Iris pigment epithelial cell (primary cell): ENCODE results near the gene GNG2.
A peak's percentile ranks its signal among the peaks of the same experiment; 100 is the strongest.

Experiments
- DNase-seq: peaks from one replicate; pipeline ENCODE4 v3.0.0-alpha.2; 2011; ENCODE audit warnings: low read depth

The GNG2 gene

DNA sequence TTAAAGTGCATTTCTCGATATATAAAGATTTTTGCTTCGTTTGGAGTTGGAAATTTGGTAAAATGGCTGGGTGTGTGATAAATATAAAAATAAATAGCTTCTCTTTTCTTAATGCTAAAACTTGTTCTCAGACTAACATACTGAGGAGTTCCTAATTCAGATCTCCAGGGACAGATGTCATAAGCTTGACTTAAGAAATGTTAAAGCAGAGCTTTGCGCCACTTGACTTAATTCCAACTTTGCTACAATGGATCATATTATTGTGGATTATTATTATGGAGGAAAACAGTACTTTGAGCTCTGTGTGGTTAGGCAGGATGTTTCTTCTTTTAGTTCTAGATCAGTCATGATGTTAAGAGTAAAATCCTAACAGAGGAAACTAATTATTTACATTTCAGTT, 33.8 kb downstream of the GNG2 start:
- DNase-seq: no peak

DNA sequence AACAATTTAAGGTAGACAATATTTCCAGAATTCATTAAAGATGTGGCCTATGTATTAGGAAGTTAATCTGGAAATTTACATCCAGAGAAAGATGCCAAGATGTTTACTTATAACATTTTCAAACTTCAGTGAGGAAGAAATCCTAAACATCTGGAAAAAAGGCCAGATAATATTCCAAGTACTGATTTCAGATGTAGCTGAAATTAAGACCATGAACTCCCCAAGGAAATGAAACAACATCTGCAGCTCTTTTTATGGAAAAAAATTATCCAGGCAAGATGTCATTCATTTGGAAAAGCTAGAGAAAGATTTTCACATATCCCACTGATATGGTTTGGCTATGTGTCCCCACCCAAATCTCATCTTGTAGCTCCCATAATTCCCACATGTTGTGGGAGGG, 35.0 kb downstream of the GNG2 start:
- DNase-seq: no peak

DNA sequence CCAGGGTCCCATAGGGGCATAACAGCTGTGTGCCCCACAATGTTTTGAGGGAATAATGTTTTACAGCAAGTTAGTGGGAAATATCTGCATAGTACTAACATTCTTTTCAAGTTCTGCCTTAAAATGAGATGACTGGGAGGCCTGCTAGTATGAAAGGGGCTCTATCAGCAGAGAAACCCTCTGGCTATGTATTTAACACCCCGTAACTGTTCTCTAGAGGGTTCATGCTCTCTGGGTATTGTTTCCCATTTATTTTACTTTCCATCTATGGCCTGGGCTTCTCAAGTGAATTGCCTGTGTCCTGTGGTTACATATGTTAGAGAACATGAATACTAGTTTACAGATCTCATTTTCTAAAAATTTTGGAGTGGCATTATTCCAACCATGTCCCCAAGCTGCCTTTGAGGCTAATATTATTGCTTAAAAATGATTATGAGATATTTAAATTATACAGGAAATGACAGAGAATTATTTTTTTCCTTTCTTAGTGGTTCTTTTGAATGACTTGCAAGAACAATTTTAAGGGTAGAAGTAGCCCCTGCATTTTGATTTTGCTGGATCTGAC, 37.5 kb downstream of the GNG2 start:
- no peak for DNase-seq

DNA sequence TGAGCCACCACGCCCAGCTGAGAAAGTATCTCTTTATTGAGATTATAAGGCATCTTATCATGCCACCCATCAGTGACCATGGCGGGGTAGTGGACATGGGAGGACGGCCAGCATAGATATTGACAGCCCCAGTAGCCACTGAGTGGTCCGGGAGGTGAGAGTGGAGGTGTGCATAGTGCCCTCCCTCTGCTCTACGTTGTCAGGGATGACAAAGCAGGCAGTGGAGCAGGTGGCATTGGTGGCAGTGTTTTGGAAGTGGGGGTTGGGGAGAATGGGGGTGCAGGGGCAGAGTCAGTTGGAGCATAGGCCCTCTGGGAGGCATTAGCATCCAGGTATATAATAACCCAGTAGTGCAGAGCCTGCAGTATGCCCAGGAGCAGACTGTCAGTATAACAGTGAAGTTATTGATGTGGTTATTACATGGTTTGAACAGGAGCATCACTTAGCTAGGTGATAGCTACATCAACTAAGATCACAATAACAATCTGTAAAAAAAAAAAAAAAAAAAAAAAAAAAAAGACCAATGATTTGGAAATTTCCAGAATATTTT, 41.1 kb downstream of the GNG2 start:
- no peak for DNase-seq

DNA sequence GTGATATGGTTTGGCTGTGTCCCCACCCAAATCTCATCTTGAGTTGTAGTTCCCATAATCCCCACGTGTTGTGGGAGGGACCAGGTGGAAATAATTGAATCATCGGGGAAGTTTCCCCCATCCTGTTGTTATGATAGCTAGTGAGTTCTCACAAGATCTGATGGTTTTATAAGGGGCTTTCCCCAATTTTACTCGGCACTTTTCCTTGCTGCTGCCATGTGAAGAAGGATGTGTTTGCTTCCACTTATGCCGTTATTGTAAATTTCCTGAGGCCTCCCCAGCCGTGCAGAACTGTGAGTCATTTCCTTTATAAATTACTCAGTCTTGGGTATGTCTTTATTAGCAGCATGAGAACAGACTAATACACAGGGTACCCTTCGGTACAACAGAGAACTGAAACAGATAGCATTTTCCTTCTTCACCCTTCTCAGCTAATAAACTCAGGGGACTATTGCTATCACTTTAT, 45.3 kb downstream of the GNG2 start:
- peak; percentile 95 for DNase-seq

DNA sequence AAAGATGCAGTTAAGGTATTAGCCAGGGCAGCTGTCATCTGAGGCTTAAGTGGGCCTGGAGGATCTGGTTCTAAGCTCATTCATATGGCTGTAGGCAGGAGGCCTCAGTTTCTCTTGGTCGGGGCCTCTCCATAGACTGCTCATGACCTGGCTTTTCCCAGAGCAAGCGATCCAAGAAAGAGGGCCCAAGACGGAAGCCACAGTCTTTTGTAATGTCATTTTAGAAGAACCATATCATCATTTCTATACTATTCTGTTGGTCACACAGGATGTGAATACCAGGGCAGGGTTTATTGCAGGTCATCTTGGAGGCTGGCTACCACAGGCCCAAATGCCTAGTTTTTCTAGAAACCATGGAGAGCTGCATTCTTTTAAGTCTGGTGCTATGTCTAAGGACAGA, 47.7 kb downstream of the GNG2 start:
- peak; percentile 23 for DNase-seq

DNA sequence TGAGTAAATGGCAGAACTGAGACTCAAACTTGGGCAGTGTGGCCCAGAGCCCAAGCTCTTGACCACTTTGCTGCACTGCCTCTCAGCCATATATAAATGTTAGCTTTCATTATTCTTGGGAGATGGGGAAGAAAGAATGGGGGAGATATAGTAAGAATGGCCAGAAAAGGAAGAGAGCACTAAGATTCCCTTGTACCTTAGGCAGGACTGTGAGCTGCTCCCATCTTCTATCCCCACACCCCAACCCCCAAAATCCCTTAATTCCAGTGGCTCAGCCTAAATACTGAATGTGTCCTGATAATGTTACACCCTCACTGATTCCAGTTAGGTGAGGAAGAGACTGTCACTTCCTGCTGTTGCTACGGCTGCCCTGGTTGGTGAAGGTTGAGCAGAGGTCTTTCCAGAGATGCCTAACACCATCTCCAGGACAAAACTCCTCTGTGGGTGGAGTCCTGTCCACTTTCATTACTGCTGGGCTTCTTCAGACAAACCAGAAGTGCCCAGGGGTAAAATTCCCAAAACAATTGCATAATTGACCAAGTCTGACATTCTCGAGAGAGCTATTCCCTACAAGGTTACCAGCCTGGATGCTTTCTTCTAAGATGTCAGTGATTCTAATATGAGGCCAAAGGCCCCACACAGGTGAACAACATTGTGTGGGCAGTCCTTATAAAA, 51.8 kb downstream of the GNG2 start:
- no peak for DNase-seq

DNA sequence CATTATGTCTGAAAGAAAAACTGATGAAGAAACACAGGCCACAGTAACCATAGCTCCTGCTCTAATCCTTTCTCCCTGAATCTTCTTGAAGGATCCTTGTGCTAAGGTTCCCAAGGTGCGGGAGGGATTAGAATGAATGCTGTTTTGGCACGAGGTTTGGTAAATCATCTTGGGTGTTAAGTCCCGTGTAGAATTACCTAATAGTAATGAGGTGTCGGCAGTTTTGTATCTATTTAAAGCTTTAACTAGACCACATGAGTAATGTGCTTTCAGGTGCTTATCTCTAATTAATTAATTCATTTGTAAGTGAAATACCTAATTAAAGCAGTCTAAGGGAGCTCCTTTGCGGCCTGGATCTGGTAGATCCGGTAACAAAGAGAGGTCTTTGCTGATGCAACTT, 53.9 kb downstream of the GNG2 start:
- DNase-seq: no peak

DNA sequence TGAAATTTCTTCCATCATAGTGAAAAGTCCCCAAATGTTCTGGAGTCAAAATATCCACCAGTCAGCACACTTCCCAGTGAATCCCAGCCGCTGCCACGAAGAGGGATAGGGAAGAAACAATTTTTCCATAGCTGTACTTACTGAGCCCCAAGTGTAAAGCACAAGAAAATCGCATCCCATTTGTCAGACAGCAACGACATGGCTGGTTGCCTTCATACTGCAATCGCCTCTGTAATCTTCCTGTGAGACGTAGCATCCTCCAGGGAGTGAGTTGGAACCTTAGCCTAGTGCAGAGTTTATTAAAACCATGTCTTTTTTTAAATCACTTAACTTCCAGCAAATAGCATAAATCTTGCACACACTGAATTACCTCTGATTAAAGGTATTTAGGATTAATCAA, 56.8 kb downstream of the GNG2 start:
- no peak for DNase-seq

DNA sequence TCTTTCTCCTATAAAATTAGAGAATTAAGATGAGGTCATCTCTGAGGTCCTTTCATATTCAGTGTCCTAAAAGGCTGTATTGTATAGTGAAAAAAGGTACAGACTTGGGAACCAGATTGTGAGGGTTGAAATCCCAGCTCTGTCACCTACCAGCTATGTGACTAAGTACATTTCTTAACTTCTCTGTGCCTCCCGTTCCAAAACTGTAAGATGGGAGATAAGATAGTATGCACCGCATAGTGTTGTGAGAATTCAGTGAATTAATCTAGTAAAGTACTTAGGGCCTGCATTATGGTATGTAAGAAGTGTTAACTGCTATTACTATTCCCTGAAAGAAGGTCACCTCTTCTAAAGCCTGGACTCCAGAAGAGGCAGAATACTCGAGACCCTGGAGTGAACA, 60.6 kb downstream of the GNG2 start:
- DNase-seq: peak; percentile 20

DNA sequence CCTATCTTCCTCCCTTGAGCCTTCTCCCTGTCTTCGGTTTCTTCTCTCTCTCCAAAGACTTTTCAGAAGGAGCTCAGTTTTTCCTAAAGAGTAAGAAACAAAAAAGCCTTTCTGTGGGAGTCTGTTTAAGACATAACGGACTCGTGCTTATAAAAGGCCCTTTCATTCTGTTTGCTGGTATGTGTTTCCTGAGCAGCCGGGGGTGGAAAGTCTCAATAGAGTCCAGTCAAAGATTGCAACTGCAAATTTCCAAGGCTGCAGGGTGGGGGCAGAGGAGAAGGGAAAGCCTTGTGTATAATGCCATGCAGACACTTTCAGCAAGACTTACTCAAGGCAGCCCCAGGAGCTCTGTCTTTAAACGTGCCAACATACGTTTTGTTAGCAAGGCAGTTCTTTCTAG, 62.2 kb downstream of the GNG2 start:
- DNase-seq: peak; percentile 42

DNA sequence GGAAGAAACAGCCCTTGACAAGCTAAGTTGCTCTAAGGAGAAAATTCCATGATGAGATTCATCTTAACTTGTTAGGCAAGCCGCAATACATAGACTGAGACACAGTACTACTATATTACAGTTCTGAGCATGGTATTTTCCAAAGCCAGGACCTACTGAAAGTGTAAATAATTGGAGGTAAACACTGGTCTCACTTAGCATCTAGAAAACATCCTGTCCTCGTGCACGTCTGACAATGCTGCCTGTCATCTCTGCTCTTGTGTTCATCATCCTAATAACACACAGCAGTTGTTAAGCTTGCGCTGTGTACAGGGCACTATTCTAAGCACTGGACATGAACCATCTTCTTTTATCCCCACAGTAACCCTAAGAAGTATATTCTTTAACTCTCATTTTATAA, 64.2 kb downstream of the GNG2 start:
- DNase-seq: no peak

DNA sequence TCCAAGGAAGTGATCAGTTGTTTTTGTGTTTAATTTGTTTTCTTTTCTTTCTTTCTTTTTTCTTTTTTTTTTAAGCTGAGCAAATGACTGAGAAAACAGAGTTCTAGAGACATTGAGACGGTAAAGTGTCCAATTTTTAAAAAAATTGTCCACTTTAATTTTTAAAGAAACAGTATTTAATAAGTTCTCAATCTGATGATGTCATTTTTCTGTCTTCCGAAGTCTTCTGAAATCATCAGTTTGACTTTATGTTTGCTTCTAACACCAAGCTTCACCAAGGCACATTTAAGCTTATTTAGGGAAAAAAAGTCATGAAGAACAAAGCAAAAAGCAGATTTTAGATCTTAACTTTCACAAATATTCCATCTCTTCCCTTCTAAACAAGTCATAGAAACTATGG, 65.6 kb downstream of the GNG2 start:
- DNase-seq: no peak

DNA sequence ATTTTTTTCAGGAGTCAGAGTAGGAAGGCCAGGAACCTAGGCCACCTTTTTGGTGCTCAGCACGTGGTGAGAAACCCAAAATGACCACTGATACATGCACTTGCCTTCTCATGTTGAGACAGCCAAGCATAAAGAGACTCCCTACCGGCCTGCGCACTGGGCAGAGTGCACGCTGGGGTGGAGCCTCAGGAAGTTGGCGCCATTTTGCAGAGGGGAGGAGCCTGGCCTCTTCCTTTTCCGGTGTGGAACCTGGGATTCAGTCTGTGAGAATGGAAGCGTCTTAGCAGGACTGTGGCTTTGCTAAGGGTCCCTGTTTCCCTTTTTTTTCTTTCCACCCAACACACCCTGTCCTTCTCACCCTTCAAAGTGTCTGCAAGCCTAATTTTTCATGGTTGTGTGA, 66.0 kb downstream of the GNG2 start:
- DNase-seq: no peak

DNA sequence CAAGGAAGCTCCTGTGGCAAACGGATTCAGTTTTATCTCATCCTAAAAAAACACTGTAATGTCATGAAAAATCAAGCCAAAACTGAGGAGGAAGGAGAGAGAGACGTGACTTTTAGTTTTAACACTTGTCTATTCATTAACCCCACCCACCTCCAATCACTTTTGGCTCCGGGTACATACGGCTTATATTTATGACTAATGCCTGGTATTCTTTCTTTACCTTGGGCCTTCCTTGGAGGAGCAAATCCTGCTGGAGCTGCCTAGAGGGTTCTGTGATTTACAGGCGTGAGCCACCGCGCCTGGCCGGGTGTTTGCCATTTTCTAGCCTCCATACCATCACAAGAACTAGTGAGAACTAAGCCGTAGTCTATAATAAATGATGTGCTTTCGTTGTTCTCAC, 68.2 kb downstream of the GNG2 start:
- DNase-seq: no peak

DNA sequence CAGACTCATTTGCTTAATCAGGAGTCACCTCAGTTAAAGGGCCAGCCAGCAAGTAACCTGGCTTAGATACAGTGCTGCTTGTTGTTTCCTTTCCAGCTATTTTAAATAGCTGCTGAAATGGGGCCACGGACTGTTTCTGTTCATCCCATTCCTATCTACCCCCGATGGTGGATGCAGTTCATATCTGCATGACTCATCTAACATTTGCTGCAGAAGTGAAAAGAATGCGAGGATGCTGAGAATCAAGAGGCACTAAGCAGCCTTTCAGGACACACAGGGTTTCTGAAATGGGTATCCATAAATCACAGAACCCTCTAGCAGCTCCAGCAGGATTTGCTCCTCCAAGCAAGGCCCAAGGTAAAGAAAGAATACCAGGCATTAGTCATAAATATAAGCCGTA, 68.8 kb downstream of the GNG2 start:
- peak; percentile 73 for DNase-seq

DNA sequence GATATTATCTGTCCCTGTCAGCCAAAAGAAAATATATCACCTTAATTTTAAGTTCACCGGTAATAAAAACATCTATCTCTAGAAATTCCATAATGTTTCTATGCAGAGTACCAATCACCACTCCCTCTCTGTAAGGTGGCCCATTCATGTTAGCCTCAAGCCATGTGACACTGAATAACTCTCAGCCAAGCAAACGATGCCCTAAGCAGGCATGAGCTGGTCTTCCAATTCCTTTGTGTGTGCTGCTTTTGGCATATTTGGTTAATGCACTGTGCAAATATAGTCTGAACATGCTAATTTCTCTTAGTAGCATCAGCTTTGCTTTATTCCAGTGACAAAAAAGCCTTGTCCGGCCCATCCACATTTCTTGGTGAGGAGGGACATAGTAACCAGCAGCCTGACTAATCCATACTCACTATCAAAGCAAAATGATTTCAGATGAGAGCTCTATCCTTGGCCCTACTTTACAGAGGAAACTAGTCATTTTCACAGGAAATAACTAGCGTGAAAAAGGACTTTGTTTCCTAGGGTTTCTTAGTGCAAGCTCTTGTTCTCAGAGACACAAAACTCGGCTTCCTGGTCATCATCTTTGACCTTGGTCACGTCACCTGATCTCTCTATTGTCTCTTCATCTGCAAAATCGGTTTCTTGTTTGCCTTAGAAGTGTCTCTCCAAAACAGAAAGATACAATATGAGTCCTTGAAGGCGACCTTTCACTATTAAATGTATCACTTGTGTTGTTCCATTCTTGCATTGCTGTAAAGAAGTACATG, 69.7 kb downstream of the GNG2 start:
- no peak for DNase-seq

DNA sequence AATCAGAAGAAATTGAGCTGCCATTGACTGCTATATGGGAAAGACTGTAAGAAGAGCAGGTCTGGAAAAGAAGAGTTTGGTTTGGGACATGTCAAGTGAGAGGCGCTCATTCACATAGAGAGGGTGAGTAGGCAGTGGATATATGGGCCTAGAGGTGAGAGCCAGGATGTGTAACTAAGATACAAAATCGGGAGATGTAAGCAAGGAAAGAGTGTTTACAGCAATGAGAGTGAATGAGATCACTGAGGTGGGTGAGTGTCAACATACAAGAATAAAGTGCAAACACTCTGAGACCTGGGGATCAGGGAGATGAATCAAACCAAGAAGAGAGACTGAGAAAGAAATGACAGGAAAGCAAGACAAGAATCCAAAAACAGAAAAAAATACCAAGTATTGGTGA, 70.9 kb downstream of the GNG2 start:
- DNase-seq: no peak

DNA sequence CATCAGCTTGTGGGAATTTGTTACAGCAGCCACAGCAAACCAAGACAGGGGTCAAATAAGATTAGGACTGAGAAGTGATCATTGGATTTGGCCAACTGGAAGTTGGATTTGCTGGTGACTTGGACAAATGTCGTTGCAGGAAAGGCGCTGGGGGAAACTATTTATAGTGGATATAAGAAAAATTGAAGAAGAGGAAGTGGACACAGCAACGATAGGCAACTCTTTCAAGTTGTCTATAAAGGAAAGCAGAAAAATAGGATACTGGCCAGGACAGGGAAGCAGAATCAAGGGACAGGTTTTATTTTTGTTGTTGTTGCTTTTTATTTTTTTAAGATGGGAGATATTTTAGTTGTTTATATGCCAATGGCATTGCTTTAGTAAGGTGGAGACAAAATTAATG, 72.8 kb downstream of the GNG2 start:
- DNase-seq: no peak

DNA sequence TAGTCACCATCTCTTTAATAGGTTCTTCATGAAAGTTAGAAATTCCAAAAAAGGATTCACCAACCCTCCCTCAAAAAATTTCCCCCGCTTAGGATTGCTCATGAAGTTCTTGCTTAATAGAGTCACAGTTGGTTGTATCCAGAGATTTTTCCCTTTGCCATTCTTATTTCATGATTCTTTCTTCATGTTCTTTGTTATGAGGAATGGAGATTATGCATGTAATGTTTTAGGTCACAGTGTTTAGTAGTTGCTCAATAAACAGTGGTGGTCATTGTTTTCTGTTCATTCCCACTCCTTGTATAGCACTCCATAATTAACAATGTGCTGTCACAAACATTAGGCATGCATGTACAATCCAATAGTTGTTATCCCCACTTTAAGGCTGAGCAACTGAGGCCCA, 77.7 kb downstream of the GNG2 start:
- no peak for DNase-seq

DNA sequence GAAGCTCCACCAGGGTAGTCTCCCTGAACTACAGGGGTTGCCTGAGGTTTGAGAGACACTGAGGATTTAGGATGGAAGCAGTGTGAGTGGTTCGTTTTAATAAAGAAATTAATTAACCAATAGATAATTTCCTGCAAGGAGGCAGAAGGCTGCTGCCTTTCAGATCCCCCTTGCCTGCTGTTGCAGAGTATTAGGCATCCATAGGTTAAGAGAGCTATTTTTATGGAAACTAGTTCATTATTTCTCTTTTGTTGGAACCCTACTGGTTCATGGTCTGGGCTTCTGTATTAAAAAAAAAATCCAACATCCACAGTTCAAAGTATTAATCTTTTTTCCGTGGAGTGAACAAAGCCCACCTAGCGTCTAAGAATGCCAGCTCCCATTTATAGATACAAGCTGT, 78.4 kb downstream of the GNG2 start:
- DNase-seq: no peak

DNA sequence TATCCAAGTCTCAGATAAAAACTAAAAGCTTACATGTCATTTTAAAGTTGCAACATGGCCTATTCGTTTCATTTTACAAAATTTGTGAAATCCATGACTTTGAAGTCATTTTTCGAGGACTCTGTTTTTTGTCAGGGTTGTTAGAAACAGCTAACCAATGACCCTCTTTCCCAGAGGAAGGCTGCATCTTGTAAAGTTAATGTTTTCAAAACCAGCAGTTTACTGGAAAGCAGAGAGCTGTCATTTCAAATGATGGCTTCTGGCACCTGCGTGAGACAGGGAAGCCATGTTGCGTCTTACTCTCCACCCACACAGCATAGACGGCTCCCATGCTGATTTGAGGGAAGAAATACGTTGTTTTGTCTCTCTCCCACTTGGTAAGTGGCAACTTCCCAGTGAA, 78.8 kb downstream of the GNG2 start:
- no peak for DNase-seq

DNA sequence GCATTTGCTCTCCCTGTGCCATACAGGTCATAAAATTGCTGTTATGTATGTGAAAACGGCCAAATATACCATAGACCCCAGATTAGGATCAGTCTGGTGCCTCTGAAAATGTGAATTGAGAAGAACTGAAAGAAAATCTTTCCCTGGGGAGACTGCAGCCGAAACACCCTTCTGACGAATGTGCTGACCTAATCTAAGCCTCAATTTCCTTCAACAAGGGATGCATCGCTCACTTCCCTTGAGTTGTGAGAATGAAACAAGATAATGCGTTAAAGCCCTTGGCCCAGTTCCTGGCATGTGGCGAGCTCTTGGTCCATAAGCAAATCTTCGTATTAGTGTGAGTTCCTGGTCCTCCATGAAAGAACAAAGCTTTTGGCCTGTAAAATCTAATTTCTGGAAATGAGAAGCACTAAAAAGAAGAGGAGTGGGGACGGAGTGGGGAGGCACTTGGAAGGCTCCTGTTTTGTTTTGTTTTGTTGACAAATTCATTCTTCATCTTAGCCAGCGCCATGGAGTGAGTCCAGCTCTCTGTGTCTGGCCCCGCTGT, 79.4 kb downstream of the GNG2 start:
- peak; percentile 70 for DNase-seq
